ENCODE data around the gene CTXND1. TPM values are rescaled to one million over a fixed set of nuclear protein-coding genes. Genes with fewer than 3 reads are reported as not detected.

CTXND1 gene
- total and polyA plus RNA-seq, 12 donors: 0.11 to 8.3 (median 1.8) TPM

- no peaks in the 10 kb centered on the region for H3K27me3 ChIP-seq
- intact Hi-C loops (cut with DNase I): loop anchor here in 4 of 10 donors (10.0 kb wide), 3 partner anchors 182 to 792 kb away; partner anchors contain the start of gene MTHFS (in 3 of the 4)
Observed at GRCh38 chr15:80177156-80177555, 74.9 kb downstream of the CTXND1 start.

GRCh38 chr15:80176443-80176842 lies 75.6 kb downstream of the CTXND1 start:
- TF ChIP-seq CTCF (IDR thresholded peaks at IDR 0.05): no peak
- intact Hi-C loops (cut with DNase I): loop anchor here in 4 of 10 donors (10.0 kb wide), 3 partner anchors 182 to 792 kb away; partner anchors contain the start of gene MTHFS (in 3 of the 4)
- H3K36me3 ChIP-seq: peaks cover 0 to 37% (median 0%) of the 10 kb centered on the region in 9 donors
- H3K4me1 ChIP-seq: peaks cover 0 to 16% (median 3%) of the 10 kb centered on the region in 9 donors
- H3K27ac ChIP-seq: no peak overlapping the region
- H3K4me3 ChIP-seq: no peak overlapping the region
- 67 to 70% methylated on average over 6 of the region's 6 CpGs for WGBS, 2 donors
- no peaks in the 10 kb centered on the region for H3K27me3 ChIP-seq
- DNase-seq: no peak
- no peaks in the 10 kb centered on the region for H3K9me3 ChIP-seq
- peak in 1 of 8 donors; percentile 2 for ATAC-seq

More at GRCh38 chr15:80177156-80177555, 74.9 kb downstream of the CTXND1 start:
- Histone ChIP-seq H3K9me3 (no peaks in the 10 kb centered on the region), H3K36me3 (peaks cover 0 to 45% (median 0%) of the 10 kb centered on the region in 9 donors), H3K4me3 (no peak overlapping the region), H3K27ac (no peak overlapping the region), H3K4me1 (peaks cover 0 to 17% (median 4%) of the 10 kb centered on the region in 9 donors)
- DNase-seq (no peak), ATAC-seq (no peak)
- 90% methylated on average over 2 of the region's 2 CpGs for WGBS, 2 donors
- no peak for TF ChIP-seq CTCF (IDR thresholded peaks at IDR 0.05)

GRCh38 chr15:80175436-80175835 lies 76.6 kb downstream of the CTXND1 start:
- 96 to 97% methylated on average over 9 of the region's 9 CpGs for WGBS, 2 donors
- no peak for DNase-seq
- Histone ChIP-seq H3K4me1 (peaks cover 0 to 16% (median 3%) of the 10 kb centered on the region in 9 donors), H3K4me3 (no peak overlapping the region), H3K9me3 (no peaks in the 10 kb centered on the region), H3K27me3 (no peaks in the 10 kb centered on the region), H3K27ac (no peak overlapping the region), H3K36me3 (peaks cover 0 to 27% (median 0%) of the 10 kb centered on the region in 9 donors)
- ATAC-seq: no peak
- no peak for TF ChIP-seq CTCF (IDR thresholded peaks at IDR 0.05)
- intact Hi-C loops (cut with DNase I): loop anchor here in 4 of 10 donors (10.0 kb wide), 3 partner anchors 181 to 791 kb away; partner anchors contain the start of gene MTHFS (in 3 of the 4)

- ATAC-seq: peak; percentile 48 to 87 (median 76)
- peaks cover 0 to 15% (median 3%) of the 10 kb centered on the region in 9 donors for H3K4me1 ChIP-seq
- no peaks in the 10 kb centered on the region for H3K9me3 ChIP-seq
- peak in 1 of 2 donors; percentile 37 for DNase-seq
- WGBS, 2 donors: 76 to 86% methylated on average over 11 of the region's 11 CpGs
- H3K36me3 ChIP-seq: peaks cover 0 to 22% (median 0%) of the 10 kb centered on the region in 9 donors
- TF ChIP-seq CTCF (IDR thresholded peaks at IDR 0.05): no peak
- H3K27me3 ChIP-seq: no peaks in the 10 kb centered on the region
- intact Hi-C loops (cut with DNase I): loop anchor here in 6 of 10 donors (5.0 to 10.0 kb wide), 4 partner anchors 179 to 792 kb away; partner anchors contain the start of gene MTHFS (in 3 of the 6)
- H3K27ac ChIP-seq: peak overlapping the region in 6 of 10 donors; percentile 23 to 65 (median 34)
- H3K4me3 ChIP-seq: no peak overlapping the region
Observed at GRCh38 chr15:80174017-80174746, 77.8 kb downstream of the CTXND1 start.
